Cardiac septum (tissue), 1 donor: ENCODE results near the gene FOXK2. TPM values are rescaled to one million over a fixed set of nuclear protein-coding genes. Genes with fewer than 3 reads are reported as not detected.

Source experiments
- DNase-seq: peaks from one replicate; pipeline ENCODE4 v3.0.0-alpha.2; 2020; ENCODE audit warnings: low spot score
- intact Hi-C: fragments of 100-400 bp; cut with DNase I; formaldehyde crosslinking; loops from one replicate; pipeline ENCODE4 v1.14.0; 2022
- total RNA-seq: library from RNA; stranded (reverse); fragmentation: NEBNext Ultra II Directional; extraction: Animal tissue kit (Norgen Biotek cat#: 25700); gene quantifications from one replicate; pipeline ENCODE4 v1.2.1, GENCODE V29; 2021
- donor health status: DM: no; HTN: no; CAD: no.

Gene FOXK2
- total RNA-seq, 1 donor from 2014 or later, result 40.2 TPM

GRCh38 chr17:82616021-82616711 lies 96.6 kb downstream of the FOXK2 start:
- DNase-seq, result no peak
- intact Hi-C loops, result no loop called here

- no peak for DNase-seq
- intact Hi-C loops, result no loop called here
Observed at GRCh38 chr17:82619211-82619610, 99.7 kb downstream of the FOXK2 start.

GRCh38 chr17:82619641-82620040 lies 100.1 kb downstream of the FOXK2 start:
- intact Hi-C loops, result no loop called here
- DNase-seq, result no peak

GRCh38 chr17:82623707-82624106 lies 104.2 kb downstream of the FOXK2 start:
- DNase-seq, result no peak
- intact Hi-C loops, result no loop called here

- no peak for DNase-seq
- intact Hi-C loops, result no loop called here
Observed at GRCh38 chr17:82627405-82627804, 107.9 kb downstream of the FOXK2 start.

- DNase-seq, result no peak
- intact Hi-C loops, result no loop called here
Observed at GRCh38 chr17:82629748-82630147, 110.2 kb downstream of the FOXK2 start.

- DNase-seq, result no peak
- intact Hi-C loops, result no loop called here
Observed at GRCh38 chr17:82630212-82630611, 110.7 kb downstream of the FOXK2 start.

- intact Hi-C loops, result no loop called here
- DNase-seq, result no peak
Observed at GRCh38 chr17:82631544-82631943, 112.0 kb downstream of the FOXK2 start.

GRCh38 chr17:82632451-82632850 lies 112.9 kb downstream of the FOXK2 start:
- DNase-seq, result no peak
- intact Hi-C loops, result no loop called here

- DNase-seq, result no peak
- intact Hi-C loops, result no loop called here
Observed at GRCh38 chr17:82633343-82633742, 113.8 kb downstream of the FOXK2 start.

- intact Hi-C loops, result no loop called here
- no peak for DNase-seq
Observed at GRCh38 chr17:82636626-82637598, 117.4 kb downstream of the FOXK2 start.

- intact Hi-C loops, result no loop called here
- no peak for DNase-seq
Observed at GRCh38 chr17:82638183-82638773, 118.7 kb downstream of the FOXK2 start.

GRCh38 chr17:82639628-82640027 lies 120.1 kb downstream of the FOXK2 start:
- intact Hi-C loops, result no loop called here
- no peak for DNase-seq

GRCh38 chr17:82640036-82640435 lies 120.5 kb downstream of the FOXK2 start:
- intact Hi-C loops, result no loop called here
- no peak for DNase-seq

GRCh38 chr17:82642022-82642421 lies 122.5 kb downstream of the FOXK2 start:
- intact Hi-C loops, result no loop called here
- no peak for DNase-seq

- intact Hi-C loops, result no loop called here
- no peak for DNase-seq
Observed at GRCh38 chr17:82644148-82644547, 124.6 kb downstream of the FOXK2 start.

- intact Hi-C loops, result loop anchor here (5.0 kb wide), 2 partner anchors 53 to 107 kb away; partner anchors contain the start of gene TBCD
- DNase-seq, result no peak
Observed at GRCh38 chr17:82645516-82645915, 126.0 kb downstream of the FOXK2 start.

- DNase-seq, result no peak
- intact Hi-C loops, result loop anchor here (2.0 to 5.0 kb wide), 3 partner anchors 21 to 105 kb away; partner anchors contain the start of gene TBCD
Observed at GRCh38 chr17:82647593-82648164, 128.1 kb downstream of the FOXK2 start.

- DNase-seq, result peak; percentile 96
- intact Hi-C loops, result loop anchor here (2.0 to 5.0 kb wide), 3 partner anchors 21 to 104 kb away; partner anchors contain the start of gene TBCD
Observed at GRCh38 chr17:82648165-82648668, 128.7 kb downstream of the FOXK2 start, which contains the start of gene WDR45B. TSS of gene WDR45B (minus strand) at chr17:82648444. CDS start at chr17:82648340, 104 bp downstream.
